GM21423 (cell line): Measurements from ENCODE around the gene ST6GALNAC6.
"Not testable (repeated sequence)": the region's sequence is repeated elsewhere in the genome, so short reads cannot be mapped to it uniquely, and the experiment has no call there.

Experiments used
- ATAC-seq: cut with Tn5 transposase; IDR thresholded peaks from one replicate; pipeline ENCODE4 v1.9.1; 2021; ENCODE audit warnings: mild to moderate bottlenecking, moderate library complexity; ENCODE audit not compliant: unreplicated experiment

ST6GALNAC6 gene

GRCh38 chr9:127860779-127861178 is 38.6 kb downstream of the ST6GALNAC6 start:
- no peak for ATAC-seq

GRCh38 chr9:127860260-127860659 is 39.1 kb downstream of the ST6GALNAC6 start:
- ATAC-seq: no peak

GRCh38 chr9:127858041-127858512 is 41.3 kb downstream of the ST6GALNAC6 start:
- no peak for ATAC-seq

GRCh38 chr9:127857278-127857677 is 42.1 kb downstream of the ST6GALNAC6 start:
- ATAC-seq: no peak

GRCh38 chr9:127856729-127857116 is 42.7 kb downstream of the ST6GALNAC6 start:
- no peak for ATAC-seq

DNA sequence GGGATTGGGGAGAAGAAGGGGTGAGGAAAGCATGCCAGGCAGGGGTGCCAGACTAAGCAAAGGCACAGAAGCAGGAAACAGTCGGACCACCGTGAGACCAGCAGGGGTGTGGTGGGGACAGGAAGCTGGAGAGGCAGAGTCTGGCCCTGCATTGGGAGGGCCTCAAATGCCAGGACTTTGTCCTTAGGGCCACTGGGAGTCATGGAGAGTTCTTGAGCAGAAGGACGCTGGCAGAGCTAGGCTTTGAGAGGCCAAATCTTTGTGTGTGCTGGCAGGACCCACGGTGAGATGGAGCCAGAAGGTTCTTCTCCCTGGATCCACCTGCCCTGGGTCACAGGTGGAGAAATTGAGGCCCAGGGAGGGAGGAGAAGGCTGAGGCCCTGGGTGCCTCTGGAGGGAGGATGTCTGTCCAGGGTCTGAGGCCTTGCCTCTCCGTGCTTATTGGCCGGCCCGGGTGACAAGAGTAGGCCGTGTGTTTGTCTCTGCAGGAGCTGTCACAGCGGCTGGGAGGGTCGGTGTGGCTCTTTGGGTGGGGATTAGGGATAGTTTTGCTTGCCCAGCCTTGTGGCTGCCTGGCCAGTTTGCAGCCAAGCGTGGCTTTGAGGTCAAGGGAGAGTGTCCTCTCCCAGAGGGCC is 43.2 kb downstream of the ST6GALNAC6 start:
- no peak for ATAC-seq

GRCh38 chr9:127855522-127855921 is 43.9 kb downstream of the ST6GALNAC6 start:
- no peak for ATAC-seq

GRCh38 chr9:127854960-127855359 is 44.4 kb downstream of the ST6GALNAC6 start:
- no peak for ATAC-seq

DNA sequence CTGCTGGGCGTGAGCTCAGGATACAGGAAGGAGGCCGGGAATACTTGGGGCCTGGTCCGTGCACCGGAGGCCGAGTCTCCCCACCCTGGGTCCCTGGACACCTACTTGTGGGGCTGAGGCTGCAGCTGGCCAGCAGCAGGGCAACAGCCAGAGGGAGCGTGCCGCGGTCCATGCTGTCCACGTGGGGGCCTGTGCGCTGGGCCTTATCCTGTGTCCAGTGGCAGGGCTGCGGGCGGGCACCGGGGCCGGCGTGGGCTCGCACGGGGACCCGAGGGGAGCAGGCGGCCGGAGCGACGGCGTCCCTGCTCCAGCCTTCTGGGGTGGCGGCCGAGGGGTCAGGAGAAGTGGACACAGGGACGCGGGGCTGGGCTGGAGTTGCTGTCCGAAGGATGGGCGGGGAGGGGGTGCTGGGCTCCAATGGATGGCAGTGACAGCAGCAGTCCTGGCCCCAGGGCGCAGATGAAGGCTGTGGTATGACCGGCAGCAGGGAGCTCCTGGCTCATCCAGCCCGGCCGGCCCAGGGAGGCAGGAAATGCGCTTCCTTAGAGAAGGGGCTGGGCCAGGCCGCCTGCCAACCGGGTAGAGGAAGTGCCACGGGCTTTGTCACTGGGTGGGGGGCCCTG is 45.1 kb downstream of the ST6GALNAC6 start, which contains the start of gene ENG:
Gene ENG (minus strand): TSS at position 475 of the 623 bp plus-strand sequence. CDS start 303 bp downstream, at position 172.
- ATAC-seq: no peak

DNA sequence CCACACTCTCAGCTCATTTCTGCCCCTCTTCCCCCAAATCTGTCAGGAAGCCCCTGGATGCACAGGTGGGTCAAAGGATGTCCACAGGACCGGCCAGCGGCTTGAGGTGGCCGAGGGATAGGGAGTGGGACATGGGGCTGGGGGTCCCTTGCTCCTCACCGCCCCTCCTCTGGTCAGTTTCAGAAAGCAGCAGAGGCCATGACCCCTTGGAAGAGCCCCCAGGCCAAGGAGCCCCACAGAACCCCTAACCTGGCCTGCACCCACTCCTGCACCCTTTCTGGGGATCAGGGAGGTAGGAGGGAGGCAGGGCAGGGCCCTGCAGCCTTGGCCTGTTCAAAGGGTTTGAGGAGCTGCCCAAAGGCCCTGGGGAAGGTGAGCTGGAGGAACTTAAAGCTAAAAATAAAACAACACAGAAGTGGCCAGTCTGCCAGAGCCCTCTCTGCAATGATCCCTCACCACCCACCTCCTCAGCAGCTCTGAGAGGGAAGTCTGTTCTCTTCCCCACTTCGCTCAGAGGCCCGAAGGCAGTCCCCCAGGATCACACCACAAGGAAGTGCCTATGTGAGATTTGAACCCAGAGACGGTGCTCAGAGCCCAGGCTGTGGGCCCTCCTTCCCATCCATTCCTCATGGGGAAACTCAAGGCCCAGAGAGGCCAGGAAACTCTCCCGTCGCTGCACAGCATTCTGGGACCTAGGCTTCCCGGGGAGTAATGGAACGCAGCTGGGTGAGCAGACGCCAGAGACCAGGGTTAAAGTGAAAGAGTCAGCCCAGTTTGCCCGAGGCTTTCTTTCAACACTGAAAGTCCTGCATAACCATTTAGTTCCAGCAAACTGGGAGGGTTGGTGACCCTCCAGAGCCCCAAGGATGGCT is 45.9 kb downstream of the ST6GALNAC6 start:
- no peak for ATAC-seq

GRCh38 chr9:127852829-127853228 is 46.6 kb downstream of the ST6GALNAC6 start:
- ATAC-seq: no peak

DNA sequence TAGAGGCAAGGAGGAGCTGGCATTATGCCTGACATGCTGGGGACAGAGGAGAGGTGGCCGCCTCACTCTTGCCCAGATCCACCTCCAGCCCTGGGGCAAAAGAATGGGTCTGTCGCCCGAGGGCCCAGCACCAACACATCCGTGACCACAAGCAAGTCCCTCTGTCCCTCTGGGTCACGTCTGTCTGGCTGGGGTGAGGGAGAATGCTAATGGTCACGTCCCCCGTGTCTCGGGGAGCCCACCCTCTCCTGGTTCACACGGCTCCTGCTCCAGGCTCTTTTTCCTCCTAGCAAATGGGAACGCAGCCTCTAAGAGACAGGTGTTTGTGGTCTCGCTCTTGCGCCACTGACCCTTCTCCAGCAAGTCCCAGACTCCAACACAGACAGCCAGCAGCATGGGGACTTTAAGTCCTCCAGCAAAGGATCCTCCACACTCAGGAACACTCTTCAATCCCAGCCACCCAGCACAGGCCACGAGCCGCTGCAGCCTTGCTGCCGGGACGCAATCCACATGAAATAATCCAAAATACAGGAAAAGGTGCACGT is 49.0 kb downstream of the ST6GALNAC6 start:
- ATAC-seq: no peak

- no peak for ATAC-seq
These were observed 50.5 kb downstream of the ST6GALNAC6 start for GRCh38 chr9:127848756-127849504.

- no peak for ATAC-seq
These were observed 51.3 kb downstream of the ST6GALNAC6 start for GRCh38 chr9:127847833-127848755.

- no peak for ATAC-seq
These were observed 52.3 kb downstream of the ST6GALNAC6 start for GRCh38 chr9:127847178-127847510.

GRCh38 chr9:127846443-127847177 is 52.8 kb downstream of the ST6GALNAC6 start:
- ATAC-seq: no peak

DNA sequence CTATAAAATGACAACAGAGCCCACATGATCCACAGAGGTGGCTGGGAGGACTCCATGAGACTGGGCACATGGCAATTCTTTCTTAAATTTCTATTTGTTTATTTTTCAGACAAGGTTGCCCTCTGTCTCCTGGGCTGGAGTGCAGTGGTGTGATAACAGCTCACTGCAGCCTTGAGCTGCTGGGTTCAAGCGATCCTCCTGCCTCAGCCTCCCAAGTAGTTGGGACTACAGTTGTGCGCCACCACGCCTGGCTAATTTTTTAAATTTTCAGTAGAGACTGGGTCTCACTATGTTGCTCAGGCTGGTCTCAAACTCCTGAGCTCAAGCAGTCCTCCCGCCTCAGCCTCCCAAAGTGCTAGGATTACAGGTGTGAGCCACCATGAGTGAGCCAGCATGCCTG is 53.8 kb downstream of the ST6GALNAC6 start:
- ATAC-seq: not testable (repeated sequence)

GRCh38 chr9:127844821-127845359 is 54.5 kb downstream of the ST6GALNAC6 start:
- ATAC-seq: no peak
